Neural progenitor cell (in vitro differentiated cells): ENCODE data around the gene LMOD2.

Source experiments
- CTCF ChIP-seq: fragments of 200-600 bp; sonication (generic); IDR thresholded peaks from 2 replicates; pipeline ENCODE4 v1.5.1; 2017; ENCODE audit warnings: antibody characterized with exemption, mild to moderate bottlenecking
- EZH2 ChIP-seq: fragments of 200-600 bp; sonication (generic); IDR thresholded peaks from 2 replicates; pipeline ENCODE4 v1.6.1; 2017; ENCODE audit warnings: antibody characterized with exemption, mild to moderate bottlenecking, moderate library complexity
- EZH2phosphoT487 ChIP-seq: fragments of 200-600 bp; sonication (generic); IDR thresholded peaks from 2 replicates; pipeline ENCODE4 v1.6.1; 2017; ENCODE audit warnings: antibody characterized with exemption

GRCh38 chr7:123637203-123637602 is 18.5 kb upstream of the LMOD2 start:
- no peak for TF ChIP-seq CTCF
- no peak for TF ChIP-seq EZH2
- no peak for TF ChIP-seq EZH2phosphoT487
